NCI-H748 (cell line): ENCODE measurements around the gene ABR.
A peak's percentile ranks its signal among the peaks of the same experiment; 100 is the strongest.
"Not testable (repeated sequence)": the region's sequence is repeated elsewhere in the genome, so short reads cannot be mapped to it uniquely, and the experiment has no call there.

Experiments used
- DNase-seq: peaks from one replicate; lab custom pipeline; 2025; ENCODE audit not compliant: unreplicated experiment; lab: John Stamatoyannopoulos, UW

The ABR gene

DNA sequence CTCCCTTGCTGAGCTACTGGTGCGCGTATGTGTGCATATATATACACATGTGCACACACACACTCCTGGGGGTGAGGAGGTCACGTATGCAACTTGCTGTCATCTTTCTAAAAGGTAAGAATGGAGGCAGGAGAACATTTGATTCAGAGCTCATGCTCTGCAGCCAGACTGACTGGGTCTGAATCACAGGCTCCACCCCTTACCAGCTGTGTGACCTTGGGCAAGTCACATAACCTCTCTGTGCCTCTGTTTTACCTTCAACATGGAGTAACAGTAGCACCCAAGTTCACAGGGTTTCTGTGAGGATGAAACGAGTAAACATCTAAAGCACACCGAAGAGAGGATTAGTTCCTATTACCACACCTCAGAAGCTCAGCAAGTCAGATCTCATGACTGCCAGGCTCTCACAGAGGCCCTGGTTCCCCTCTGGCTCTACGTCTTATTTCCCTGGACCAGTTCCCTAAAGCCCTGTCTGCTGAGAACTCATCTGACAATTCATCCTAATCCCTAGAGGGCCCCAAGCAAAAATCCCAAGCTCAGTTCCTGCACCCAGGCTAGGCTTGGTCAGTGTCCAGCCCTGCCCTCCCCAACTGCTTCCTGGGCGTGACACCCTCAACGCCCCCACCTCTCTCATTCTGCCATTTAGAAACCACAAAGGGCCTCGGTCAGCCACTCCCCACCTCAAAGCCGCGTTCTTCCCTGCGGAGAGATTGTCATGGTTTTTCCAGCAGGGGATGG is 28.7 kb downstream of the ABR start:
- DNase-seq = no peak

DNA sequence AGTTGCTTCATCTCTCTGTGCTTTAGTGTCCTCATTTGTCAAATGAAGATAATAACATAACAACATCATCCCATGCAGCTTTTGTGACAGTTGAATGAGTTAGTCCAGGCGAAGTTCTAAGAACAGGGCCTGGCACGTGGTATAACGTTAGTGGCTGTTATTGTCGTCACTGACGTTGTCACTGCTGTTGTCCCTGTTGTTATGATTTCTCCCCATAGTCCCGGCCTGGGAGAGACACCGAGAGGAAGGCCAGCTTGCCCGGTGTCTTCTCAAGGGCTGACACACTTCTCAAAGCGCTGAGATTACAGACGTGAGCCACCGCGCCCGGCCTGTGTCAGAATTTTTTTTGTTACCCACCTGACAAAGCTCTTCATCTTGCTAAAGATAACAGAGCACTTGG is 29.9 kb downstream of the ABR start:
- no peak for DNase-seq

DNA sequence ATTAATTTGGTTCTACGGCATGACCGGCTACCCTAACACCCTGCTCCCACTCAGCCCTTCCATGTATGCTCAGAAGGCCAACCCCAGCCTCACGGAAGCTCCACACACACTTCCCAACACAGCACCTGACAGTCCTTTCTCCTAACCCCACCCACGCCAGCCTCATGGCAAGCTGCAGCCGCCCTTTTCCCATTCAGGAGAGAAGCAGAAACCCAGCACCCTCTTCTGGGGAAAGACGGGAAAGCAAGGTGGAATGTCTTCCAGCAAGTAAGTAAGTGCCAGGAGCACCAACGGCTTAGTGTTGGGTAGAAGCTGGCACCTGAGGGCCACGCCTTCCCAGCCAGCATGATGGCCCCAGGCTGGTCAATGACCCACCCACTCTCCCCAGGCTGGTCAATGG is 32.1 kb downstream of the ABR start:
- peak; percentile 80 for DNase-seq

DNA sequence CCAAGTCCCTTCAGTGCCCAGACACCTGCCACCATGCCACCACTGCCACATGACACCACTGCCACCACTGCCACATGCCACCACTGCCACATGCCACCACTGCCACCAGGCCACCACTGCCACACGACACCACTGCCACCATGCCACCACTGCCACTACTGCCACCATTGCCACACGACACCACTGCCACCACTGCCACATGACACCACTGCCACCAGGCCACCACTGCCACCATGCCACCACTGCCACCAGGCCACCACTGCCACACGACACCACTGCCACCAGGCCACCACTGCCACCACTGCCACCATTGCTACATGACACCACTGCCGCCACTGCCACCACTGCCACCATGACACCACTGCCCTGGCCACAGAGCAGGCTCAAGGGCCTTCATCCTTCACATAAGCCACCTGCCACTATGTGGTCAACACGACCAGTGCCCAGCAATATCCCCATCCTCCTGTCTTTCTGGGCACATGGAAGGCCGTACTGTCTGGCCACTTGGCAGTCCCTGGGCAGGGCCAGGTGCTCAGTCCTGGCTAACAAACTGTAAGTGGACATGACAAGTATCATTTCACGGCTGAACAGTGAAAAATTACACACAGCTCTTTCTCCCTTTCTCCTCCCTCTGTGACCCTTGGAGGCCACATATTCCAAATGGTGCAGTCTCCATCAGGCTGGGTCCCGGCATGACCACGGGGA is 33.1 kb downstream of the ABR start:
- no peak for DNase-seq

DNA sequence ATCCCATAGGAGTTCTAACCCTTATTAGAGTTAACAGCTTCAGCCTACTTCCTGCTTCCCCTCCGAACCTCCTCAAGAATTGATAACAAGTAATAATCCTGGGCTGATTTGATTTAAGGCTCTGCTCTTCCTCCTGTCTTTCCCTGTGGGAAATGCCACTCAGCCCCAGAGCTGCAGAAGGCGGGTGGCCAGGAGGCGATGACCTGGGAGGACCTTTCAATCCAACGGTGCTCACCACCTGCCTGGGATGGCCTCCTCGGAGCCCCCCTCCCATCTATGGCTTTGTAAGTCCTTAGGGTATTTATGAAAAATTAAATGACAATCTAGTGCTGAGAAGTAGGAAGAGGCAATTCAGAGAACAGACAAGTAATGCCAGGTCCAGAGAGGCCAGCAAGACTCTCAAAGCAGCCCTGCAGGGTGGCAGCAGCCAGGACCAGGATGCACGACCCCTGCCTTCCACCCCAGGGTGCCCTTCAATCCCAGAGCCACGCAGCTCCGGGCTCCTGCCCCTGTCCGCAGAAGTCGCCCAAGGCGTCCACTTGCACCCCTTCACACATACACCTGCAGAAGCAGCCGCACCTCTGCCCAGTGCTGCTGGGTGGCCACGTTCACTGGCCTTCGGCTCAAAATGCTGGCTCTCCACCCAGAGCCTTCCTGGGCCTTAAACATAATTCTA is 34.3 kb downstream of the ABR start:
- DNase-seq = no peak

DNA sequence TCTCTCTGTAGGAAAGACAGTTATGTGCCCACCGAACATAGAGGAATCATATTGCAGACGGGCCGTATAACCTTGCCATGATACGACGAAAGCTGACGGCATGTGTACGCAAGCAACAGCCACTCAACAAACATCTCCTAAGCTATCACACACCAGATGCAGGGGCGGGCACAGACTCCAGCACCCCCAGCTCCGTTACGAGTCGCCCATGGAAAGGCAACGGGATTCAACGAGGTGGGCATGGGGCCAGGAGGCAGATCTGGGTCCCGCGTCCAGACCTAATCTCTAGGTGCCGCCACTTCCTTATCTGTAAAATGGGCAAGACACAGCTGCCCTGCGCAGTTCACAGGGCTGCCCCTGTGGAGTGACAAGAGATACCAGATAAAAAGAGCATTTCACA is 35.6 kb downstream of the ABR start:
- DNase-seq = no peak

DNA sequence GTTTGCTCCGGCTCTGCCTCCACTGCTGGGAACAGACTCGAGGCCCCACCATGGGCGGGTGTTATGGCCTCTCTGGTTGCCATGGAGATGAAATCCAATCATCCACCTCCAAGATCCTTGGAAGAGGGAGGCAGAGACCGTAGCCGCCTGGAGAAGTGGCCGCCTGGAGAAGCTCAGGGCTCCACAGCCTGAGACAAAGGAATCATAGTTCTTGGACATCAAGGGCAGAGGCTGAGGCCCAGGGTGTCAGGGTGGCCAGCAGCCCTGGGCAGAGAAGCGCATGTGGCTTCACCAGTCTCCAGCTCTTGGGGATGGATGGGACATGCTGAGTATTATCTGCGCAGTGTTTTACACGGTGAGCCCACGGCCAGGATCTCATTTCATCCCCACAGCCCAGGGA is 36.2 kb downstream of the ABR start:
- peak; percentile 63 for DNase-seq

DNA sequence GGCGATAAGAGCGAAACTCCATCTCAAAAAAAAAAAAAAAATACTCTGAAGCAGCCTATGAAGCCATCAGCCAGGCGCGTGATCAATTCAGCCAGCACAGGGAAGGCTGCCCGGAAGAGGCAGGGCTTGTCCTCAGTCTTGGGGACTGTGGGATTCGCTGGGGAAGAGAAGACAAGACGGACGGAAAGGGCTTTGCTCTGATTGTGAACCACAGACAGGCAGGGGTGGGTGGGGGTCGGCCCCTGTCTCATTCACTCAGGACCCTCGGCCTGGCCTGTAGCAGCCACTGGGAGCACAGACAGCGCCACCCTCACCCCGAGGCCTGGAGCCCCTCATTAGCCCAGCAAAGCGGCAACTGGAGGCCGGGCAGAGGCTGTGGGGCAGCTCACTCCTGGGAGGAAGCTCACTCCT is 37.2 kb downstream of the ABR start:
- DNase-seq = no peak

DNA sequence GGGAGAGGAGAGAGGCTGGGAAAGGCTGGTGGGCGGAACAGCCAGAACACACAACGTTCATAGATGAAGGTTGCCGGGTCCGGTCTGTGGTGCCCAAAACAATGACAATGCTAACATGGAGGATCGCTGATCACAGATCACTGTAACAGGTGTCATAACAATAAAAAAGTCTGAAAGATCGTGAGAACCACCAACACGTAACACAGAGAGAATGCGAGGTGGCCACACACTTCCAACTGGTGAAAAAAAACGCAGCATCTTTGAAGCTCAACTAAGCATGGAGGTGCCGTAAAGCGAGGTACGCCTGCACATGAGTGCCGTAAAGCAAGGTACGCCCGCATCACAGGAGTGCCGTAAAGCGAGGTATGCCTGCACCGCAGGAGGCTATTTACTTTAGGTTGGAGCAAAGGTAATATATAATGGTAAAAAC is 42.3 kb downstream of the ABR start:
- peak; percentile 95 for DNase-seq

DNA sequence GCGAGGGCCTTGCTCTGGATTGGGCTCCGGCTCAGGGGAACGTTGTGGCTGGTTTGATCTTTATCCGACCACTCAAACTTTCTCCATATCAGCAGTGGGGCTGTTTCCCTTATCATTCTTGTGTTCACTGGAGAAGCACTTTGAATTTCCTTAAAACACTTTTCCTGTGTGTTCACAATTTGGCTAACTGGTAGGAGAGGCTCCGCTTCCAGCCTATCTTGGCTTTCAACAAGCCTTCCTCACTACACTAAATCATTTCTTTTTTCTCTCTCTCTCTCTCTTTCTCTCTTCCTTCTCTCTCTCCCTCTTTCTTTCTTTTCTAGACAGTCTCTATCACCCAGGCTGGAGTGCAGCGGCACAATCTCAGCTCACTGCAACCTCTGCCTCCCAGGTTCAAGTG is 43.0 kb downstream of the ABR start:
- no peak for DNase-seq

DNA sequence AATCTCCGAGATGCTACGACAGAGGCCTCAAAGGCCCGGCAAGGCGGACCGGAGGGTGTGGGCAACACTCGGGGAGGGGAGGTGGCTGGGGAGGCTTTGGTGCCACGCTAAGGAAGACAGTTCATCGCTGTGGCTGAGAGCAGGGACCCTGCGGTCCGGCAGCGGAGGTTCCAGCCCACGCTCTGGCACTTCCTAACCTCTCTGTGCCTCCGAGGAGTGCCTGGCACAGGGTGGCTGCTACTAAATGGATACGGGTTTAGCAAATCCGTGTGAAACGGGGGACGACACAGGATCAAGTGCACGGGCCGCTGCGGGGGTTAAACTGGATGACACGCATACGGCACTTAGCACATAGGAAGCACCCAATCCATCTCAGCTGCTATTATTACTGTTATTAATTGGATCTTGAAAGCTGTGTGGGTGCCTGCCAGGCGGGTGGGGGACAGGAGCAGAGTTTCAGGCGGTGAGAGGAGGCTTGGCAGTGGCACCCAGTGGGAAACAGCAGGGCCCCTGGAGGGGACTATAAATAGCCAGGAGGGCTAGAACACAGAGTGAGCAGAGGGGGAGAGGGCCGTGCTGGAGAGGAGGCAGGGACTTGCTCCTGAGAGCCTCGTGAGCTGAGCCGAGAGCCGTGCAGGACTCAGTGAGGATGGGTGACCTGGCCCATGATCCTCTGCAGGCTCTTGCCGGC is 45.0 kb downstream of the ABR start:
- DNase-seq = no peak

DNA sequence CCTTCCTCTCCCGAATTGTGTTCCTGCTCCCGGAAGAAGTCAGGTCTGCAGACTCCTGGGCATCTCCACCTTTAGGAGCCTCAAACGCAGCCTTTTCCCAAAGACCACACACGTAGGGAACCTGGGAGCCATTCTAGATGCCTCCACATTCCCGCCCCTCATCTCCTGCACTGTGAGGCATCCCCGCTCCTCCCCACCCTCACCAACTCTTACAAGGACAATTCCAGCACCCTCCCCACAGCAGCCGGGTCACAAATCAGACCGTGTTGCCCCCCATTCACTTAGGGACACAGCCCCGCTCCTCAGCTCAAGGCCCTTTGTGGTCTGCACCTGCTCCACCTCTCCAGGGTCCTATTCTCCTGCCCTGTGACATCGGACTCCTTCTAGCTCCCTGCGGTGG is 49.6 kb downstream of the ABR start:
- no peak for DNase-seq

DNA sequence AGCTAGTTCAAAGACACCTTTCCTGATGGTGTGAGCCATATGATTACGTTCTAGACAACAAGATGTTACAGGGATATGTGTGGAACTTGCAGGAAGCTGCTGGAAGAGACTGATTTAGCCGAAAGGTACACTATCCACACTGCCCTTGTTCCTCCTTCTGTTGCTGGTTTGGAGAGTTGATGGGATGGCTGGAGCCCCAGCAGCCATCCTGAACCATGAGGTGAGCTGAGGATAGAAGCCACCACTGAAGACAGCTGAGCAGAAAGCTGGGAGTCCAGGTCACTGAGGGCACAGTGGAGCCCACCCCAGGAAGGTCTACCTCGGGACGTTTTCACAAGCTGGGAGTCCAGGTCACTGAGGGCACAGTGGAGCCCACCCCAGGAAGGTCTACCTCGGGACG is 51.3 kb downstream of the ABR start:
- DNase-seq = not testable (repeated sequence)

DNA sequence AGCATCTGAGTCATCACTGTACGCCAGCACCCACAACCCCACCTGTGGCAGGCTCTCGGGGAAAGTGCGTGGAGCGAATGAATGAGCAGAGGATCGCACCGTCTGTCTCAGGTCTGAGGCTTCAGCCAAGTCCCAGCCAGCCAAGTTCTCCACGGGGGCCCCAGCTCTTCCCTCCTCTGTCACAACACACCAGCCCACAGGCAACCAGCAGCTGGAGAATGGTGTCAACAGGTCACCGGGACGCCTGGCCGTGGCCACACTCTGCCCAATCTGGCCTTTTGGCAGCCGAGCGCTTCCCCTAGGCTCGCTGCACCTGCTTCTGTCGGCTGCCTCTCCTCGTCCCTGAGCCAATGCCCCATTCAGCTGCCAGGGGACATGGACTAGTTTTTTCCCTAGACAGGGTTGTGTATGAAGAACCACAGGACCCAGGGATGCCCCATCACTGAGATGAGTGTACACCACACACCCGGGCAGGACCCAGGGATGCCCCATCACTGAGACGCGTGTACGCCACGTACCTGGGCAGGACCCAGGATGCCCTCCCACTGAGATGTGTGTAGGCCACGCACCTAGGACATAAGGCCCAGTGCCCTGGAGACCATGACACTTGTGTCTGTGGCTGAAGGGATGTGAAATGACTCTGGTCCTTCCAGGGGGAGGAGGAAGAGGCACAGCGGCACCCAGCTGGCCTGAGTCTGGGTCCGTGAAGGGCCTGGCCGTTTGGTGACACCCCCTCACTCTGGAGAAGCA is 52.8 kb downstream of the ABR start:
- no peak for DNase-seq

DNA sequence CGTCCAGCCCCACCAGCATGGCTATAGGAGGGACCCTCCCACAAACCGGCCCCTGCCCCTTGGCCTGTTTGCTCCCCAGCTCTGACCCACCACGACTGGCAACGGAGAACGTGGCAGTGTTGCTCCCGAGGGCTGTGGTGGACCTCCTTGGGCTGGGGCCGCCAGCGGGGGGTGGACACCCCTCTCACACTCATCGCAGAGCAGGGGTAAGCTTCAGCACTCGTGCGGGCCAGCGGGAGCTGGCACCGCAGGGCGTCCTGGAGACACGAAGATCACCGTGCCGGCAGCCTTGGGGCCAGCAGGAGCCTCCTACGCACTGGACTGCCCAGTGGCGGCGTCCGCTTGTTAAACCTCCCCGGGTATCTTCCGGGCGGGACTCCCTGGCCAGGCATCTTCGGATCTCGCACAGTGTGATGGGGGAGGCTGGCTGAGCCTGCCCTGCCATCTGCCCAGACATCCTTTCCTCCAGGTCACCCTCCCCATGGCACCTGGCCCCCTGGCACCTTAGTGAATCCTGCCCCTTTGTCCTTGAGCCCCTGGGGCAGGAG is 53.5 kb downstream of the ABR start:
- no peak for DNase-seq

DNA sequence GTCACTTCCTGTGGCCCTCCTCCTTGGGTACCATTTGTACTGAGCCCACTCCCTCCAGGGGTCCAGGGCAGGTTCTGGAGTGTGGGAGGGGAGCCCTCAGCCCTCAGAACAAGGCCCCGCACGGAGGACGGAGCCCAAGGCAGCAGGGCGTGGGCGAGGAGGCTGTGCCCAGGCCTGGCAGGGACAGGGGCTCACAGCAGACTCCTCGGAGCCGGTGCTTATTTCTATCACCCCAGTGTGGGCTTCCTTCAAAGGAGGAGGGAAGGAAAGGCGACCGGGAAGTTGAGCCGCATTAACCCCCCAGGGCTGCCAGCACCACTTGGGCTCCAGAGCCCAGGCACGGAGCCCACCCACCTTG is 54.0 kb downstream of the ABR start:
- no peak for DNase-seq

DNA sequence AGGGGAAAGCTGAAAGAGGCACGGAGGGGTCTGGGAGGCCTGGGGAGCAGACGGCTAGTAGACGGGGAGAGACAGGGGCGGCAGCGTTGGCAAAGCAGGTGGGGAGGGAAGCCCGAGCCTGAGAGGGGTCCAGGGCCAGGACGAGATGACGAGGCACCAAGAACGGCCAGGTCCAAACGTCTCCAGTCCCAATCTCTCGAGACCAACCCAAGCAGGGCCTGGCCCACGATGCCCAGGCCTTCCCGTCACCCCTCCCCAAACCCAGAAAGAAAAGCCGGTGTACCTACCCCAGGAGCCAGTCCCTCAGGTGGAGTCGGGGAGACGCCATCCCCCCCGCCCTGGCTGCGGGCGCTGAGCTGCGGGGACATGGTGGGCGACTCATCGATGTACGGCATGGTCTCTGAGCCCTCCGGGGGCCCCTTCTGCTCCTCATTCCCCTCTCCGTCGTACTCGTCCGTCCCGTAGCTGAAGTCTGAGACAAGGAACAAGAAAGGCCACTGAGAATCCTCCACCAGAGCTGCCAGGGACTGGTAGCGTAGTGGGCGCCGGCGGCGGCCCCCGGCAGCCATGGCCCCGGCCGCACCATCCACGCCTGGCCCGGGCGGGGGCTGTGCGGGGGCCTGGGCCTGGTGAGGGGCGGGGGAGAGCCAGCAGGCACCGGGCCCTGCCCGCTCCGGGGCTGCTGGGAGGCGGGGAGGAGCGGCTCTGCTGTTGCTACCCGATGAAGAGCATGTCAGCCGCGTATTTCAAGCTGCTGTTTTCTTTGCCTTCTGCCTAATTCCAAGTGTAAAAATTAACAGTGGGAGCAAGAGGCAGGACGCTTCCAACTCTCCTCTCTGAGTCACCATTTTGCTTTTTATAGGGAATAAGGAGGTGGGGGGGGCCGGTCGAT is 54.6 kb downstream of the ABR start:
- DNase-seq = no peak

DNA sequence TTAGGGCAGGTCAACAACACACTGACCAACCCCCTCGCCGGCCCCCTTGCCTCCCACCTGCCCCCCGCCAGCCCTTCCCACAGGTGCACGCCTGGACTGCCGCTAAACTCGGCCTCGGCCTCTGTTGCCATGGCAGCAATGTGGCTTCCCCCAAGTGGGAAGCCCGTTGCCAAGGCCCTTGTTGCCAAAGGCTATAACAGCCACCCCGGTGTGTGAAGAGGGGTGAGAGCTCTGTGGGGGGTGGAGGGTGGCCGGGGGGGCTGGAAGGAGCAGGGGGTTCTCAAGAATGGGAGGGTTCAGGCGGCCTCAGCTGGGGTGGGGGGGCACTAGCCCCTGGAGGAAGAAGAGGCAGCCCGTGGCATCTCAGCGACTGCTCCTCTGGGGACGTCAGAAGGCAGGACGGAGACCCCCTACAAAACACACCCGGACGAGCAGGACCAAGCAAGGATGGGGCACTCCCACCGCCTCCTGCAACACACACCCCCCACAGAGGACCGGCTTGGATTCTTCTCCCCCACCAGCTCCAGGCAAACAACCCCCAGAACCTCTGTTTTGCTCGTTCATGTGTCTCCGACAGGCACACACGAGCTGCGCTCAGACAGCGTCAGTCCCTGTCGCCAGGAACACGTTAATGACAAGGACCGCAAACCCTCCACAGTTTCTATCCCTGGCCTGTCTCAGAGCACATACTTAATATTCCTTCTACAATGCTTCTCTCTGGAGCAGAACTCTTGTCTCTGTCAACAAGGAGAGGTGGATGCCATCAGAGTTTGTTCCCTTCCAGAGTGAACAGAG is 55.7 kb downstream of the ABR start:
- DNase-seq = peak; percentile 96

DNA sequence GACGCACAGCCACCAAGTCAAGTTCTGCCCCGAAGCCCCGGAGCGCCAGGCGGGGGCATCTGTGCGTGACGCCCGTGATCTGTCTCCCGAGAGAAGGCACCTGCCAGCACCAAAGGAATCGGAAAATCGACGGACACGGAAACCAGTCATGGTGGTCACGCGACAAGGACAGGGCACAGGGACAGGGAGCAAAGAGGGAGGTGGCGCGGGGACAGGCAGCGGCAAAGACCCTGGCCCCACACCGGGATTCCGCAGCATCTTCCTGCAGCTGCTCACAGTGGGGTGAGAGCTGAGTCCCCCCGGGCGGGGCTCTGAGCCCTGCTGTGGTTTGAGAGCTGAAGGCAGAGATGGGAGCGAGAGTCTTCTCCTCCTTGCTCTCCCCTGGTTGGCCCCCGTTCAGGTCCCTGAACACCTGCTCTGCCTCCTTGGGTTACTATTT is 56.4 kb downstream of the ABR start:
- DNase-seq = no peak
